Measurements from ENCODE around the gene GPR146. TPM values are rescaled to one million over a fixed set of nuclear protein-coding genes. Genes with fewer than 3 reads are reported as not detected.

GPR146 gene
- polyA plus RNA-seq, 4 donors = 1.1 to 13.4 (median 2.7) TPM

GRCh38 chr7:1076184-1077072 lies 32.1 kb downstream of the GPR146 start:
- no peak for DNase-seq

GRCh38 chr7:1078519-1078918 lies 34.2 kb downstream of the GPR146 start:
- Histone ChIP-seq H3K27me3 (ENCODE audit: control insufficient read depth in 3 of 3, insufficient read depth in 3 of 3, low read length in 3 of 3) (no peaks in the 10 kb centered on the region), H3K9me3 (ENCODE audit: control insufficient read depth in 2 of 2, insufficient read depth in 1 of 2, low read depth in 1 of 2, low read length in 1 of 2) (no peaks in the 10 kb centered on the region), H3K4me3 (ENCODE audit: low read depth in 1 of 3, low read length in 3 of 3) (no peak overlapping the region), H3K36me3 (ENCODE audit: control insufficient read depth in 3 of 3, insufficient read depth in 2 of 3, low read depth in 1 of 3, low read length in 3 of 3) (peaks cover 0 to 16% (median 0%) of the 10 kb centered on the region in 3 donors), H3K27ac (ENCODE audit: low read depth in 1 of 3, low read length in 2 of 3) (no peak overlapping the region), H3K4me1 (ENCODE audit: control insufficient read depth in 3 of 3, insufficient read depth in 2 of 3, low read depth in 1 of 3, low read length in 2 of 3) (no peaks in the 10 kb centered on the region)
- FAIRE-seq (no peak), DNase-seq (no peak)
- WGBS, 3 donors = 92 to 96% (median 95%) methylated on average over 11 of the region's 11 CpGs

More at GRCh38 chr7:1076184-1077072, 32.1 kb downstream of the GPR146 start:
- no peak for FAIRE-seq
- H3K27me3 ChIP-seq (ENCODE audit: control insufficient read depth in 3 of 3, insufficient read depth in 3 of 3, low read length in 3 of 3) = no peaks in the 10 kb centered on the region
- no peaks in the 10 kb centered on the region for H3K4me1 ChIP-seq (ENCODE audit: control insufficient read depth in 3 of 3, insufficient read depth in 2 of 3, low read depth in 1 of 3, low read length in 2 of 3)
- no peak overlapping the region for H3K27ac ChIP-seq (ENCODE audit: low read depth in 1 of 3, low read length in 2 of 3)
- peaks cover 0 to 14% (median 0%) of the 10 kb centered on the region in 3 donors for H3K36me3 ChIP-seq (ENCODE audit: control insufficient read depth in 3 of 3, insufficient read depth in 2 of 3, low read depth in 1 of 3, low read length in 3 of 3)
- H3K9me3 ChIP-seq (ENCODE audit: control insufficient read depth in 2 of 2, insufficient read depth in 1 of 2, low read depth in 1 of 2, low read length in 1 of 2) = no peaks in the 10 kb centered on the region
- 76 to 88% (median 79%) methylated on average over 26 to 27 of the region's 27 CpGs for WGBS, 3 donors
- H3K4me3 ChIP-seq (ENCODE audit: low read depth in 1 of 3, low read length in 3 of 3) = no peak overlapping the region

GRCh38 chr7:1078985-1079384 lies 34.6 kb downstream of the GPR146 start:
- FAIRE-seq (no peak), DNase-seq (peak in 1 of 2 donors; percentile 22)
- WGBS, 3 donors = 79 to 88% (median 85%) methylated on average over 14 to 15 of the region's 15 CpGs
- Histone ChIP-seq H3K4me1 (ENCODE audit: control insufficient read depth in 3 of 3, insufficient read depth in 2 of 3, low read depth in 1 of 3, low read length in 2 of 3) (no peaks in the 10 kb centered on the region), H3K36me3 (ENCODE audit: control insufficient read depth in 3 of 3, insufficient read depth in 2 of 3, low read depth in 1 of 3, low read length in 3 of 3) (peaks cover 0 to 19% (median 0%) of the 10 kb centered on the region in 3 donors), H3K4me3 (ENCODE audit: low read depth in 1 of 3, low read length in 3 of 3) (no peak overlapping the region), H3K27me3 (ENCODE audit: control insufficient read depth in 3 of 3, insufficient read depth in 3 of 3, low read length in 3 of 3) (no peaks in the 10 kb centered on the region), H3K9me3 (ENCODE audit: control insufficient read depth in 2 of 2, insufficient read depth in 1 of 2, low read depth in 1 of 2, low read length in 1 of 2) (no peaks in the 10 kb centered on the region), H3K27ac (ENCODE audit: low read depth in 1 of 3, low read length in 2 of 3) (no peak overlapping the region)

- Histone ChIP-seq H3K36me3 (ENCODE audit: control insufficient read depth in 3 of 3, insufficient read depth in 2 of 3, low read depth in 1 of 3, low read length in 3 of 3) (peaks cover 0 to 25% (median 0%) of the 10 kb centered on the region in 3 donors), H3K4me3 (ENCODE audit: low read depth in 1 of 3, low read length in 3 of 3) (no peak overlapping the region), H3K4me1 (ENCODE audit: control insufficient read depth in 3 of 3, insufficient read depth in 2 of 3, low read depth in 1 of 3, low read length in 2 of 3) (no peaks in the 10 kb centered on the region), H3K27me3 (ENCODE audit: control insufficient read depth in 3 of 3, insufficient read depth in 3 of 3, low read length in 3 of 3) (no peaks in the 10 kb centered on the region), H3K9me3 (ENCODE audit: control insufficient read depth in 2 of 2, insufficient read depth in 1 of 2, low read depth in 1 of 2, low read length in 1 of 2) (no peaks in the 10 kb centered on the region), H3K27ac (ENCODE audit: low read depth in 1 of 3, low read length in 2 of 3) (no peak overlapping the region)
- FAIRE-seq = no peak
- DNase-seq = no peak
- WGBS, 3 donors = 85 to 93% (median 86%) methylated on average over 12 of the region's 12 CpGs
These were observed 35.2 kb downstream of the GPR146 start for GRCh38 chr7:1079546-1079945.

GRCh38 chr7:1080252-1080920 lies 36.0 kb downstream of the GPR146 start:
- no peak for FAIRE-seq
- H3K27me3 ChIP-seq (ENCODE audit: control insufficient read depth in 3 of 3, insufficient read depth in 3 of 3, low read length in 3 of 3) = no peaks in the 10 kb centered on the region
- whole genome bisulfite sequencing, 3 donors = 90 to 95% (median 92%) methylated on average over 38 of the region's 38 CpGs
- H3K36me3 ChIP-seq (ENCODE audit: control insufficient read depth in 3 of 3, insufficient read depth in 2 of 3, low read depth in 1 of 3, low read length in 3 of 3) = peaks cover 0 to 32% (median 0%) of the 10 kb centered on the region in 3 donors
- no peak for DNase-seq
- H3K4me1 ChIP-seq (ENCODE audit: control insufficient read depth in 3 of 3, insufficient read depth in 2 of 3, low read depth in 1 of 3, low read length in 2 of 3) = no peaks in the 10 kb centered on the region
- no peaks in the 10 kb centered on the region for H3K9me3 ChIP-seq (ENCODE audit: control insufficient read depth in 2 of 2, insufficient read depth in 1 of 2, low read depth in 1 of 2, low read length in 1 of 2)
- no peak overlapping the region for H3K27ac ChIP-seq (ENCODE audit: low read depth in 1 of 3, low read length in 2 of 3)
- H3K4me3 ChIP-seq (ENCODE audit: low read depth in 1 of 3, low read length in 3 of 3) = no peak overlapping the region

GRCh38 chr7:1080921-1081255 lies 36.5 kb downstream of the GPR146 start:
- Histone ChIP-seq H3K4me1 (ENCODE audit: control insufficient read depth in 3 of 3, insufficient read depth in 2 of 3, low read depth in 1 of 3, low read length in 2 of 3) (no peaks in the 10 kb centered on the region), H3K36me3 (ENCODE audit: control insufficient read depth in 3 of 3, insufficient read depth in 2 of 3, low read depth in 1 of 3, low read length in 3 of 3) (peaks cover 0 to 32% (median 0%) of the 10 kb centered on the region in 3 donors), H3K4me3 (ENCODE audit: low read depth in 1 of 3, low read length in 3 of 3) (no peak overlapping the region), H3K27me3 (ENCODE audit: control insufficient read depth in 3 of 3, insufficient read depth in 3 of 3, low read length in 3 of 3) (no peaks in the 10 kb centered on the region), H3K27ac (ENCODE audit: low read depth in 1 of 3, low read length in 2 of 3) (no peak overlapping the region), H3K9me3 (ENCODE audit: control insufficient read depth in 2 of 2, insufficient read depth in 1 of 2, low read depth in 1 of 2, low read length in 1 of 2) (no peaks in the 10 kb centered on the region)
- 91 to 96% (median 94%) methylated on average over 12 to 16 of the region's 16 CpGs for WGBS, 3 donors
- no peak for FAIRE-seq
- DNase-seq = no peak

GRCh38 chr7:1081336-1081735 lies 37.0 kb downstream of the GPR146 start:
- Histone ChIP-seq H3K4me1 (ENCODE audit: control insufficient read depth in 3 of 3, insufficient read depth in 2 of 3, low read depth in 1 of 3, low read length in 2 of 3) (peaks cover 0 to under 1% (median 0%) of the 10 kb centered on the region in 3 donors), H3K27ac (ENCODE audit: low read depth in 1 of 3, low read length in 2 of 3) (no peak overlapping the region), H3K36me3 (ENCODE audit: control insufficient read depth in 3 of 3, insufficient read depth in 2 of 3, low read depth in 1 of 3, low read length in 3 of 3) (peaks cover 0 to 32% (median 0%) of the 10 kb centered on the region in 3 donors), H3K4me3 (ENCODE audit: low read depth in 1 of 3, low read length in 3 of 3) (no peak overlapping the region), H3K27me3 (ENCODE audit: control insufficient read depth in 3 of 3, insufficient read depth in 3 of 3, low read length in 3 of 3) (no peaks in the 10 kb centered on the region), H3K9me3 (ENCODE audit: control insufficient read depth in 2 of 2, insufficient read depth in 1 of 2, low read depth in 1 of 2, low read length in 1 of 2) (no peaks in the 10 kb centered on the region)
- 90 to 94% (median 93%) methylated on average over 20 of the region's 20 CpGs for WGBS, 3 donors
- DNase-seq (no peak), FAIRE-seq (no peak)

- Histone ChIP-seq H3K36me3 (ENCODE audit: control insufficient read depth in 3 of 3, insufficient read depth in 2 of 3, low read depth in 1 of 3, low read length in 3 of 3) (peaks cover 0 to 32% (median 0%) of the 10 kb centered on the region in 3 donors), H3K9me3 (ENCODE audit: control insufficient read depth in 2 of 2, insufficient read depth in 1 of 2, low read depth in 1 of 2, low read length in 1 of 2) (no peaks in the 10 kb centered on the region), H3K27me3 (ENCODE audit: control insufficient read depth in 3 of 3, insufficient read depth in 3 of 3, low read length in 3 of 3) (no peaks in the 10 kb centered on the region), H3K4me1 (ENCODE audit: control insufficient read depth in 3 of 3, insufficient read depth in 2 of 3, low read depth in 1 of 3, low read length in 2 of 3) (peaks cover 0 to 6% (median 0%) of the 10 kb centered on the region in 3 donors), H3K27ac (ENCODE audit: low read depth in 1 of 3, low read length in 2 of 3) (no peak overlapping the region), H3K4me3 (ENCODE audit: low read depth in 1 of 3, low read length in 3 of 3) (no peak overlapping the region)
- DNase-seq (no peak), FAIRE-seq (no peak)
- WGBS, 3 donors = 79 to 89% (median 87%) methylated on average over 31 of the region's 31 CpGs
These were observed 37.6 kb downstream of the GPR146 start for GRCh38 chr7:1081931-1082401.
